ENCODE data around the gene MAFB.

GRCh38 chr20:40728470-40728869, 39.4 kb upstream of the MAFB start:
- TF ChIP-seq POLR2A (IDR thresholded peaks at IDR 0.05) (no peak), CTCF (IDR thresholded peaks at IDR 0.05) (no peak)

All from vagina (tissue), 2 donors.